ENCODE measurements around the gene TBL1XR1. TPM values are rescaled to one million over a fixed set of nuclear protein-coding genes. Genes with fewer than 3 reads are reported as not detected.
"Not testable (repeated sequence)": the region's sequence is repeated elsewhere in the genome, so short reads cannot be mapped to it uniquely, and the experiment has no call there.

TBL1XR1 gene
- total RNA-seq, 1 experiment from 2014 or later, result 81.0 TPM

- not testable (repeated sequence) for H2AFZ ChIP-seq (ENCODE audit: low read length); H3K4me2 ChIP-seq (ENCODE audit: low read depth, low read length, poor library complexity, severe bottlenecking); H3K79me2 ChIP-seq (ENCODE audit: low read length); H3K9me3 ChIP-seq (ENCODE audit: low read length); H3K27ac ChIP-seq (ENCODE audit: low read length); H3K36me3 ChIP-seq (ENCODE audit: insufficient read depth, low read length); DNase-seq; H3K9me2 ChIP-seq (replicated peaks; ENCODE audit: insufficient read depth, low read length); H4K20me1 ChIP-seq (ENCODE audit: insufficient read depth, low read depth, low read length); H3K9ac ChIP-seq (ENCODE audit: low read length); H3K4me3 ChIP-seq (ENCODE audit: low read length); H3K27me3 ChIP-seq (ENCODE audit: low read length)
- H3K4me1 ChIP-seq (ENCODE audit: low read length), result peaks cover 17% of the 10 kb centered on the region
Measured at GRCh38 chr3:177203016-177203415, 5.7 kb upstream of the TBL1XR1 start.

GRCh38 chr3:177201700-177202397, 4.6 kb upstream of the TBL1XR1 start:
- no peak overlapping the region for H2AFZ ChIP-seq (ENCODE audit: low read length)

GRCh38 chr3:177199206-177199760, 2.0 kb upstream of the TBL1XR1 start:
- H3K9me2 ChIP-seq (replicated peaks; ENCODE audit: insufficient read depth, low read length), result no peaks in the 10 kb centered on the region
- H4K20me1 ChIP-seq (ENCODE audit: insufficient read depth, low read depth, low read length), result peaks cover 7% of the 10 kb centered on the region; the same call in 1 of the 2 replicates
- DNase-seq, result no peak
- 0 out of 2 replicates have a peak overlapping the region, but pooled peaks have one; percentile 72 for H3K9ac ChIP-seq (ENCODE audit: low read length)
- no peak overlapping the region for H3K27ac ChIP-seq (ENCODE audit: low read length)
- H3K4me3 ChIP-seq (ENCODE audit: low read length), result no peak overlapping the region
- no peaks in the 10 kb centered on the region for H3K9me3 ChIP-seq (ENCODE audit: low read length)
- peaks cover 2% of the 10 kb centered on the region; the same call in 1 of the 2 replicates for H3K27me3 ChIP-seq (ENCODE audit: low read length)
- H3K4me2 ChIP-seq (ENCODE audit: low read depth, low read length, poor library complexity, severe bottlenecking), result peak overlapping the region; percentile 33
- no peaks in the 10 kb centered on the region for H3K36me3 ChIP-seq (ENCODE audit: insufficient read depth, low read length)
- peaks cover 33% of the 10 kb centered on the region for H3K4me1 ChIP-seq (ENCODE audit: low read length)
- H2AFZ ChIP-seq (ENCODE audit: low read length), result no peak overlapping the region
- H3K79me2 ChIP-seq (ENCODE audit: low read length), result peaks cover 23% of the 10 kb centered on the region

More at GRCh38 chr3:177201700-177202397, 4.6 kb upstream of the TBL1XR1 start:
- no peaks in the 10 kb centered on the region for H3K9me3 ChIP-seq (ENCODE audit: low read length)
- H3K9ac ChIP-seq (ENCODE audit: low read length), result no peak overlapping the region
- no peaks in the 10 kb centered on the region for H3K79me2 ChIP-seq (ENCODE audit: low read length)
- H3K4me1 ChIP-seq (ENCODE audit: low read length), result peaks cover 19% of the 10 kb centered on the region
- no peaks in the 10 kb centered on the region for H3K9me2 ChIP-seq (replicated peaks; ENCODE audit: insufficient read depth, low read length)
- no peaks in the 10 kb centered on the region for H3K36me3 ChIP-seq (ENCODE audit: insufficient read depth, low read length)
- H3K4me2 ChIP-seq (ENCODE audit: low read depth, low read length, poor library complexity, severe bottlenecking), result no peak overlapping the region
- H3K27me3 ChIP-seq (ENCODE audit: low read length), result peaks cover 2% of the 10 kb centered on the region; the same call in 1 of the 2 replicates
- no peak overlapping the region for H3K4me3 ChIP-seq (ENCODE audit: low read length)
- no peaks in the 10 kb centered on the region for H4K20me1 ChIP-seq (ENCODE audit: insufficient read depth, low read depth, low read length)
- DNase-seq, result no peak
- H3K27ac ChIP-seq (ENCODE audit: low read length), result no peak overlapping the region

- H3K4me1 ChIP-seq (ENCODE audit: low read length), result peaks cover 40% of the 10 kb centered on the region
- H3K4me3 ChIP-seq (ENCODE audit: low read length), result peak overlapping the region; percentile 69
- no peaks in the 10 kb centered on the region for H3K9me3 ChIP-seq (ENCODE audit: low read length)
- H3K27me3 ChIP-seq (ENCODE audit: low read length), result peaks cover 2% of the 10 kb centered on the region; the same call in 1 of the 2 replicates
- H3K4me2 ChIP-seq (ENCODE audit: low read depth, low read length, poor library complexity, severe bottlenecking), result peak overlapping the region; percentile 94
- H3K36me3 ChIP-seq (ENCODE audit: insufficient read depth, low read length), result 0 out of 2 replicates have a peak, but pooled peaks cover 5% of the 10 kb centered on the region
- peaks cover 19% of the 10 kb centered on the region; the same call in 1 of the 2 replicates for H4K20me1 ChIP-seq (ENCODE audit: insufficient read depth, low read depth, low read length)
- H3K9ac ChIP-seq (ENCODE audit: low read length), result peak overlapping the region; percentile 72
- H2AFZ ChIP-seq (ENCODE audit: low read length), result peak overlapping the region; percentile 92
- no peak overlapping the region for H3K27ac ChIP-seq (ENCODE audit: low read length)
- H3K9me2 ChIP-seq (replicated peaks; ENCODE audit: insufficient read depth, low read length), result no peaks in the 10 kb centered on the region
- DNase-seq, result peak; percentile 75
- peaks cover 36% of the 10 kb centered on the region for H3K79me2 ChIP-seq (ENCODE audit: low read length)
Measured at GRCh38 chr3:177197727-177198460, 612 bp upstream of the TBL1XR1 start.

GRCh38 chr3:177196456-177197040, 734 bp downstream of the TBL1XR1 start:
- Histone ChIP-seq H3K9me3 (ENCODE audit: low read length) (no peaks in the 10 kb centered on the region), H2AFZ (ENCODE audit: low read length) (no peak overlapping the region), H3K9ac (ENCODE audit: low read length) (peak overlapping the region; percentile 92), H3K4me3 (ENCODE audit: low read length) (peak overlapping the region; percentile 90), H3K27ac (ENCODE audit: low read length) (peak overlapping the region; percentile 87), H3K79me2 (ENCODE audit: low read length) (peaks cover 49% of the 10 kb centered on the region), H3K27me3 (ENCODE audit: low read length) (peaks cover 2% of the 10 kb centered on the region; the same call in 1 of the 2 replicates), H3K4me2 (ENCODE audit: low read depth, low read length, poor library complexity, severe bottlenecking) (peak overlapping the region; percentile 78), H3K36me3 (ENCODE audit: insufficient read depth, low read length) (0 out of 2 replicates have a peak, but pooled peaks cover 5% of the 10 kb centered on the region), H3K9me2 (replicated peaks; ENCODE audit: insufficient read depth, low read length) (no peaks in the 10 kb centered on the region), H4K20me1 (ENCODE audit: insufficient read depth, low read depth, low read length) (peaks cover 31% of the 10 kb centered on the region; the same call in 1 of the 2 replicates), H3K4me1 (ENCODE audit: low read length) (peaks cover 53% of the 10 kb centered on the region)
- peak; percentile 83 for DNase-seq

- Histone ChIP-seq H3K9me3 (ENCODE audit: low read length) (no peaks in the 10 kb centered on the region), H3K4me3 (ENCODE audit: low read length) (peak overlapping the region; percentile 90), H3K27me3 (ENCODE audit: low read length) (peaks cover 2% of the 10 kb centered on the region; the same call in 1 of the 2 replicates), H3K9ac (ENCODE audit: low read length) (peak overlapping the region; percentile 92), H3K4me1 (ENCODE audit: low read length) (peaks cover 58% of the 10 kb centered on the region), H3K27ac (ENCODE audit: low read length) (peak overlapping the region; percentile 87), H3K9me2 (replicated peaks; ENCODE audit: insufficient read depth, low read length) (no peaks in the 10 kb centered on the region), H3K79me2 (ENCODE audit: low read length) (peaks cover 54% of the 10 kb centered on the region), H4K20me1 (ENCODE audit: insufficient read depth, low read depth, low read length) (peaks cover 36% of the 10 kb centered on the region; the same call in 1 of the 2 replicates), H3K4me2 (ENCODE audit: low read depth, low read length, poor library complexity, severe bottlenecking) (peak overlapping the region; percentile 78), H3K36me3 (ENCODE audit: insufficient read depth, low read length) (0 out of 2 replicates have a peak, but pooled peaks cover 5% of the 10 kb centered on the region), H2AFZ (ENCODE audit: low read length) (no peak overlapping the region)
- DNase-seq, result peak; percentile 90
Measured at GRCh38 chr3:177196008-177196455, 1.2 kb downstream of the TBL1XR1 start.

- Histone ChIP-seq H3K9me2 (replicated peaks; ENCODE audit: insufficient read depth, low read length) (no peaks in the 10 kb centered on the region), H3K27me3 (ENCODE audit: low read length) (peaks cover 2% of the 10 kb centered on the region; the same call in 1 of the 2 replicates), H3K4me2 (ENCODE audit: low read depth, low read length, poor library complexity, severe bottlenecking) (peak overlapping the region; percentile 78), H3K36me3 (ENCODE audit: insufficient read depth, low read length) (0 out of 2 replicates have a peak, but pooled peaks cover 5% of the 10 kb centered on the region), H2AFZ (ENCODE audit: low read length) (no peak overlapping the region), H3K79me2 (ENCODE audit: low read length) (peaks cover 60% of the 10 kb centered on the region), H4K20me1 (ENCODE audit: insufficient read depth, low read depth, low read length) (peaks cover 42% of the 10 kb centered on the region; the same call in 1 of the 2 replicates), H3K4me3 (ENCODE audit: low read length) (peak overlapping the region; percentile 90), H3K27ac (ENCODE audit: low read length) (peak overlapping the region; percentile 87), H3K4me1 (ENCODE audit: low read length) (peaks cover 61% of the 10 kb centered on the region), H3K9me3 (ENCODE audit: low read length) (no peaks in the 10 kb centered on the region), H3K9ac (ENCODE audit: low read length) (peak overlapping the region; percentile 92)
- DNase-seq, result peak; percentile 57
Measured at GRCh38 chr3:177195242-177195991, 1.9 kb downstream of the TBL1XR1 start.
